T1000 (cell line): Measurements from ENCODE around the gene KIR3DL1.
"Not testable (repeated sequence)": the region's sequence is repeated elsewhere in the genome, so short reads cannot be mapped to it uniquely, and the experiment has no call there.

Experiments
- DNase-seq: peaks from one replicate; lab custom pipeline; 2025; ENCODE audit warnings: mixed read lengths; lab: John Stamatoyannopoulos, UW

The KIR3DL1 gene

GRCh38 chr19:54816251-54816650 lies at the start of gene KIR3DL1:
KIR3DL1 (plus strand) TSS chr19:54816468.
- DNase-seq: not testable (repeated sequence)

- DNase-seq: not testable (repeated sequence)
Measured at GRCh38 chr19:54769646-54770045, 46.6 kb upstream of the KIR3DL1 start, which contains the start of gene KIR2DL1. KIR2DL1 (plus strand) TSS chr19:54769793; CDS start chr19:54769851, 58 bp downstream.

- DNase-seq: not testable (repeated sequence)
Measured at GRCh38 chr19:54770511-54770910, 45.8 kb upstream of the KIR3DL1 start.

GRCh38 chr19:54771018-54771960 lies 45.0 kb upstream of the KIR3DL1 start:
- not testable (repeated sequence) for DNase-seq

- not testable (repeated sequence) for DNase-seq
Measured at GRCh38 chr19:54772666-54773065, 43.6 kb upstream of the KIR3DL1 start.

DNA sequence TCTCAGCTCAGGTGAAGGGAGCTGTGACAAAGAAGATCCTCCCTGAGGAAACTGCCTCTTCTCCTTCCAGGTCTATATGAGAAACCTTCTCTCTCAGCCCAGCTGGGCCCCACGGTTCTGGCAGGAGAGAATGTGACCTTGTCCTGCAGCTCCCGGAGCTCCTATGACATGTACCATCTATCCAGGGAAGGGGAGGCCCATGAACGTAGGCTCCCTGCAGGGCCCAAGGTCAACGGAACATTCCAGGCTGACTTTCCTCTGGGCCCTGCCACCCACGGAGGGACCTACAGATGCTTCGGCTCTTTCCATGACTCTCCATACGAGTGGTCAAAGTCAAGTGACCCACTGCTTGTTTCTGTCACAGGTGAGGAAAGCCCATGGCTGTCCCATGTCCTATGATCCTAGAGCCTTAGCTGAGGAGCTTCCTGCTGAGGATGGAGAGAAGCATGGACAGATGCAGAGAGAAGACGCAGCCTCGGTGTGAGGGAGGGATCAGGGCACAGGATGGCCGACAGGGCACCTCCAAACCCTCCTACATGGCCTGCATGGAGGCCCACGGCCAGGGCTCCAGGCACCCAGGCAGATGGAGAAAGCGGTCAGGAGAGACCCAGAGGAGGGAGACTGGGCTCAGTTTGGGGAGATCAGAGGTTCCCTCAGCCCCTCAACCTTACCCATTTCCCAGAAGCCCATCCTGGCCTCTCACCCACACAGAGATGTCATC lies 41.0 kb upstream of the KIR3DL1 start:
- DNase-seq: not testable (repeated sequence)

DNA sequence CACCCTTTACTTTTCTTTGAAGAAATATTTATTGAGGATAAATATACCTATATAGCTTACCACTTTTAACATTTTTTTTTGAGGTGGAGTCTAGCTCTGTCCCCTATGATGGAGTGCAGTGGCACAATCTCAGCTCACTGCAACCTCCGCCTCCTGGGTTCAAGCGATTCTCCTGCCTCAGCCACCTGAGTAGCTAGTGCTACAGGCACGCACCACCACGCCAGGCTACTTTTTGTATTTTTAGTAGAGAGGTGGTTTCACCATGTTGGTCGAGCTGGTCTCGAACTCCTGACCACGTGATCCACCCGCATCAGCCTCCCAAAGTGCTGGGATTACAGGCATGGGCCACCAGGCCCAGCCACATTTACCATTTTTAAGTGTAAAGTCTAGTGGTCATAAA lies 40.4 kb upstream of the KIR3DL1 start:
- not testable (repeated sequence) for DNase-seq

DNA sequence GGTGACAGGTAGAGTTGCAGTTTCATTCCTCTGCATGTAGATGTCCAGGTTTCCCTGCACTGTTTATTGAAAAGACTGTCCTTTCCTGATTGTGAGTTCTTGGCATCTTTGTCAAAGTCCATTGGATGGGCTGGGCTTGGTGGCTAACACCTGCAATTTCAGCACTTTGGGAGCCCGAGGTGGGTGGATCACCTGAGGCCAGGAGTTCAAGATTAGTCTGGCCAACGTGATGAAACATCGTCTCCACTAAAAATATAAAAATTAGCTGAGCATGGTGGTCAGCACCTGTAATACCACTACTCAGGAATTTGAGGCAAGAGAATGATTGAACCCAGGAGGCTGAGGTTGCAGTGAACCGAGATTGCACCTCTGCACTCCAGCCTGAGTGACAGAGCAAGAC lies 38.4 kb upstream of the KIR3DL1 start:
- not testable (repeated sequence) for DNase-seq

DNA sequence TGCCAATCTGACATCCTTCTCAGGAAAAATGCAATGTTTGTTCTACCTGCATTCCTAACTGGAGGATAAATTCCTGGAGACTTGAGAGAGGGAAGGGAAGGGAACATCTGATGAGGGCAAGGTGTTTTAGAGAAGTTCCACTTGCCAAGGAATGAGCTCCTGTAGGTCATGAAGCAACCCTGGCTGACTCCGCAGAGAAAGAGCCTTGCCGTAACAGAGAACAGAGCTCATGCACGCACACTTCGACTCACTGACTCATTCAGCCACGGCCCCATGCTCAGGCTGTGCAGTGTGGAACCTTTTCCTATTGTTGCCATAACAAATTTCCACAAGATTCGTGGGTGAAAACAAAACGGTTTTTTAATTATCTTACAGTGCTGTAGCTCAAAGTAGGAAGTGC lies 37.4 kb upstream of the KIR3DL1 start:
- DNase-seq: not testable (repeated sequence)

DNA sequence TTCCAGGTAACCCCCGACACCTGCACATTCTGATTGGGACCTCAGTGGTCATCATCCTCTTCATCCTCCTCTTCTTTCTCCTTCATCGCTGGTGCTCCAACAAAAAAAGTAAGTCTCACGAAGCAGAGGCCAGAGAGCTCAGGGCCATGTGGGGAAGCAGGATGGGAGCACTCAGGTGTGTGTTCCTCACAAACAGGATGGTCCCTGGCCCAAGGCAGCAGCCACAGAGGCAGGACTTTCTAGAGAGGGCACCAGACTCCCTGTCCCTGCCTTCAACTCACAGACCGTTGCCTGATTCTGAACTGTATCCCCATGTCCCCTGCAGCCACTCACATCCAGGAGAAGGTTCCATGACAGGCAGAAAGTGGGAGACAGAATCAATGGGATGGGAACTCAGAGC lies 33.4 kb upstream of the KIR3DL1 start:
- not testable (repeated sequence) for DNase-seq

DNA sequence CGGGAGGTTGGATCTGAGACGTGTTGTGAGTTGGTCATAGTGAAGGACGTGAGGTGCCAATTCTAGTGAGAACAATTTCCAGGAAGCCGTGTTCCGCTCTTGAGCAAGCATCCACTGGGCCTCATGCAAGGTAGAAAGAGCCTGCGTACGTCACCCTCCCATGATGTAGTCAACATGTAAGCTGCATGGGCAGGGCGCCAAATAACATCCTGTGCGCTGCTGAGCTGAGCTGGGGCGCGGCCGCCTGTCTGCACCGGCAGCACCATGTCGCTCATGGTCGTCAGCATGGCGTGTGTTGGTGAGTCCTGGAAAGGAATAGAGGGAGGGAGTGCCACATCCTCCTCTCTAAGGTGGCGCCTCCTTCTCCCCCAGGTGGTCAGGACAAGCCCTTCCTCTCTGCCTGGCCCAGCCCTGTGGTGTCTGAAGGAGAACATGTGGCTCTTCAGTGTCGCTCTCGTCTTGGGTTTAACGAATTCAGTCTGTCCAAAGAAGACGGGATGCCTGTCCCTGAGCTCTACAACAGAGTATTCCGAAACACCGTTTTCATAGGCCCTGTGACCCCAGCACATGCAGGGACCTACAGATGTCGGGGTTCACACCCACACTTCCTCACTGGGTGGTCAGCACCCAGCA lies 30.1 kb upstream of the KIR3DL1 start:
- DNase-seq: not testable (repeated sequence)

DNA sequence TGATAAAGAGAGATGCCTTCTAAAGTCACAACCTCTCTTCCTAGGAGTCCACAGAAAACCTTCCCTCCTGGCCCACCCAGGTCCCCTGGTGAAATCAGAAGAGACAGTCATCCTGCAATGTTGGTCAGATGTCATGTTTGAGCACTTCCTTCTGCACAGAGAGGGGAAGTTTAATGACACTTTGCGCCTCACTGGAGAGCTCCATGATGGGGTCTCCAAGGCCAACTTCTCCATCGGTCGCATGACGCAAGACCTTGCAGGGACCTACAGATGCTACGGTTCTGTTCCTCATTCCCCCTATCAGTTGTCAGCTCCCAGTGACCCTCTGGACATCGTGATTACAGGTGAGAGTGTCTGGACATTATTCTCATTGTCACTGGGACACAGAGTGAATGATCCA lies 28.1 kb upstream of the KIR3DL1 start:
- DNase-seq: not testable (repeated sequence)

DNA sequence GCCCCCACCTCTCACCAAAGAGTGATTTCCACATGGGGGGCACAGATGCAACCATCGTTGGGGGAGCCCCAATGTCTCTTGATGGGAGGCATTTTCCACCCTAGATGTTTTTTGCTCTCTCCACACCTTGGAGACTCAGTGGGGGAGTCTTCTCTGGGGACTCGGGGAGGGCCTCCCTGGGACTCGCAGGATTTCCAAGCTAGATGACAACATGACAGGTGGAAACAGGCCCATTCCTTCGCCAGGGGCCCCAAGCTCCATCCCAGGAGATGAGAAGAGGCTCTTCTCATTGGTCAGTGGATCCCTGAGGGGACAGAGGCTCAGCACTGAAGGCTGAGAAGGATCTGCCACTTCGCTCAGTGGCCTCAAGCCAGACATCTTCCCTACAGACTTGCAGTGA lies 25.6 kb upstream of the KIR3DL1 start:
- DNase-seq: no peak

DNA sequence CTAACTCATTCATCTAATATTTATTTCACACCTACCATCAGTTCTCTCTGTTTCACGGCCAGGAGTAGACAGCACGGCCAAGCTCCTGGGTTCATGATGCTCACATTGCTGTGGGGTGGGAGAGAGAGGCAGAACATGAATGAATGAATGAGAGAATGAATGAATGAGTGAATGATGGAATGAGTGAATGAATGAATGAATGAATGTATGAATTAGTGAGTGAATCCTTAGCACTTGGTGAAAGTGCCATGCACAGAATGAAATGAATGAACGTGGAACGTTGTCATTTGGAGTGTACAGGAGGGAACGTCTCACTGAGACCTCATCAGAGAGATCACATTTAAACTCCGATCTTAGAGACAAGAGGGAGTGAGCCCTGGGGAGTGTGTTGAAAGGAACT lies 24.8 kb upstream of the KIR3DL1 start:
- no peak for DNase-seq

- no peak for DNase-seq
Measured at GRCh38 chr19:54792814-54793213, 23.5 kb upstream of the KIR3DL1 start.

- DNase-seq: no peak
Measured at GRCh38 chr19:54795758-54796157, 20.5 kb upstream of the KIR3DL1 start.

DNA sequence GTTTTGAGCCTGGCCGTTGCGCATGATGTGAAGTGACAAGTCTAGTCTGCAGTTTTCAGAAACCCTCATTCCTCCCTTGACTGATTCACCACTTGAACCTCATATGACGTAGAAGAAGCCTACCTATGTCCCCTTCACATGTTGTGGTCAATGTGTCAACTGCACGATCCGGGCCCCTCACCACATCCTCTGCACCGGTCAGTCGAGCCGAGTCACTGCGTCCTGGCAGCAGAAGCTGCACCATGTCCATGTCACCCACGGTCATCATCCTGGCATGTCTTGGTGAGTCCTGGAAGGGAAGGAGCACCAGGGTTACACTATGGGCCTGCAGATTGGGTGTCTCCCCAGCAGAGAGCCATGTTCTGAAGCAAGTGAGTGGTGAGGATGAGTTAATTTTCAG lies 12.9 kb upstream of the KIR3DL1 start, which contains the start of gene KIR2DL4:
Gene KIR2DL4 (plus strand): TSS at position 201 of the 400 bp plus-strand sequence. CDS start 42 bp downstream, at position 243.
- no peak for DNase-seq

- DNase-seq: no peak
Measured at GRCh38 chr19:54804101-54804500, 12.2 kb upstream of the KIR3DL1 start.

GRCh38 chr19:54804571-54804970 lies 11.7 kb upstream of the KIR3DL1 start:
- no peak for DNase-seq

DNA sequence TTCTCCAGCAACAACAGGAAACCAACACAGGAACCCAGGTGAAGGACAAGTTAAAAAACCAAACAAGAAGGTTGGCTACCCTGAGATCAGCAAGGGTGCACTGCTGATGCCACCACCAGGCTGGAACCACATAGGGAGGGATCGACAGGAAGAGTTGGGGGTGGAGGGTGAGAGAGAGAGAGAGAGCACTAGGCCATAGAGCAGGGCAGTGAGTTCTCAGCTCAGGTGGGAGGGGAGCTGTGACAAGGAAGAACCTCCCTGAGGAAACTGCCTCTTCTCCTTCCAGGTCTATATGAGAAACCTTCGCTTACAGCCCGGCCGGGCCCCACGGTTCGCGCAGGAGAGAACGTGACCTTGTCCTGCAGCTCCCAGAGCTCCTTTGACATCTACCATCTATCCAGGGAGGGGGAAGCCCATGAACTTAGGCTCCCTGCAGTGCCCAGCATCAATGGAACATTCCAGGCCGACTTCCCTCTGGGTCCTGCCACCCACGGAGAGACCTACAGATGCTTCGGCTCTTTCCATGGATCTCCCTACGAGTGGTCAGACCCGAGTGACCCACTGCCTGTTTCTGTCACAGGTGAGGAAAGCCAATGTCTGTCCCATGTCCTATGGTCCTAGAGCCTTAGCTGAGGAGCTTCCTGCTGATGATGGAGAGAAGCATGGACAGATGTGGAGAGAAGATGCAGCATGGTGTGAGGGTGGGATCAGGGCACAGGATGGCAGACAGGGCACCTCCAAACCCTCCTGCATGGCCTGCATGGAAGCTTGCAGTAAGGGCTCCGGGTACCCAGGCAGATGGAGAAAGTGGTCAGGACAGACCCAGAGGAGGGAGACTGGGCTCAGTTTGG lies 10.4 kb upstream of the KIR3DL1 start:
- no peak for DNase-seq

DNA sequence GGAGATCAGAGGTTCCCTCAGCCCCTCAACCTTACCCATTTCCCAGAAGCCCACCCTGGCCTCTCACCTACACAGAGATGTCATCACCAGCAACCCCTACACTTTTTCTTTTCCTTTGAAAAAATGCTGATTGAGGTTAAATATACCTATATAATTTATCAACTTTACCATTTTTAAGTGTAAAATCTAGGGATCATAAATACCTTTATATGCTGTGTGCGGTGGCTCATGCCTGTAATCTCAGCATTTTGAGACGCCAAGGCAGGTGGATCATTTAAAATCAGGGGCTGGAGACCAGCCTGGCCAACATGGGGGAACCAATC lies 9.8 kb upstream of the KIR3DL1 start:
- DNase-seq: no peak
